GM23338 (cell line): ENCODE data around the gene SORBS2. TPM values are rescaled to one million over a fixed set of nuclear protein-coding genes. Genes with fewer than 3 reads are reported as not detected.

Experiments used
- ATAC-seq: fragments of 200-7000 bp; cut with Tn5 transposase; 3 replicates; pipeline ENCODE4 v1.9.1; 2020
- DNase-seq: peaks from one replicate; pipeline ENCODE4 v3.0.0-alpha.2; 2015; ENCODE audit warnings: low spot score
- H2AFZ ChIP-seq: fragments of 200-600 bp; sonication (generic); 2 replicates; pipeline ENCODE4 v1.8.0; 2016; ENCODE audit warnings: antibody characterized with exemption, mild to moderate bottlenecking, moderate library complexity
- H3F3A ChIP-seq: fragments of 200-600 bp; sonication (generic); replicated peaks from 2 replicates; pipeline ENCODE4 v1.8.0; 2017; ENCODE audit warnings: antibody characterized with exemption, mixed run types, low read depth
- H3K27ac ChIP-seq: fragments of 200-600 bp; sonication (generic); 2 replicates; pipeline ENCODE4 v1.6.1; 2016; ENCODE audit warnings: low read depth
- H3K27me3 ChIP-seq: fragments of 200-600 bp; sonication (generic); 2 replicates; pipeline ENCODE4 v1.8.0; 2016; ENCODE audit warnings: mild to moderate bottlenecking, mixed run types, moderate library complexity; ENCODE audit not compliant: insufficient read depth
- H3K36me3 ChIP-seq: fragments of 200-600 bp; sonication (generic); 2 replicates; pipeline ENCODE4 v1.8.0; 2016; ENCODE audit warnings: mild to moderate bottlenecking; ENCODE audit not compliant: insufficient read depth
- H3K4me1 ChIP-seq: fragments of 200-600 bp; sonication (generic); 2 replicates; pipeline ENCODE4 v1.8.0; 2016; ENCODE audit warnings: mild to moderate bottlenecking, moderate library complexity; ENCODE audit not compliant: insufficient read depth
- H3K4me2 ChIP-seq: fragments of 200-600 bp; sonication (generic); 2 replicates; pipeline ENCODE4 v1.7.1; 2017; ENCODE audit warnings: mixed run types
- H3K4me3 ChIP-seq: fragments of 200-600 bp; sonication (generic); 2 replicates; pipeline ENCODE4 v1.6.1; 2016; ENCODE audit warnings: mixed run types
- H3K79me2 ChIP-seq: fragments of 200-600 bp; sonication (generic); replicated peaks from 2 replicates; pipeline ENCODE4 v1.8.0; 2017; ENCODE audit warnings: mild to moderate bottlenecking; ENCODE audit not compliant: insufficient read depth
- H3K9me2 ChIP-seq: fragments of 200-600 bp; sonication (generic); 2 replicates; pipeline ENCODE4 v1.8.0; 2017; ENCODE audit not compliant: insufficient read depth
- H4K20me1 ChIP-seq: fragments of 200-600 bp; sonication (generic); replicated peaks from 2 replicates; pipeline ENCODE4 v1.8.0; 2017; ENCODE audit warnings: mild to moderate bottlenecking; ENCODE audit not compliant: insufficient read depth
- H3K27ac Mint-ChIP-seq: 2 replicates; pipeline ENCODE4 v1.8.0; 2020; ENCODE audit warnings: inconsistent platforms, mild to moderate bottlenecking, moderate library complexity, mixed read lengths
- H3K27me3 Mint-ChIP-seq: 3 replicates; pipeline ENCODE4 v1.8.0; 2022; ENCODE audit warnings: low read depth, mild to moderate bottlenecking, moderate library complexity, mixed read lengths, inconsistent platforms; ENCODE audit not compliant: insufficient read depth, poor library complexity
- H3K36me3 Mint-ChIP-seq: 3 replicates; pipeline ENCODE4 v1.8.0; 2021; ENCODE audit warnings: low read depth, mild to moderate bottlenecking, inconsistent platforms, moderate library complexity, mixed read lengths
- H3K4me1 Mint-ChIP-seq: 3 replicates; pipeline ENCODE4 v1.8.0; 2020; ENCODE audit warnings: mild to moderate bottlenecking, inconsistent platforms, mixed read lengths
- H3K4me3 Mint-ChIP-seq: 3 replicates; pipeline ENCODE4 v1.8.0; 2021; ENCODE audit warnings: moderate library complexity, mild to moderate bottlenecking, inconsistent platforms, mixed read lengths
- H3K9me3 Mint-ChIP-seq: 3 replicates; pipeline ENCODE4 v1.8.0; 2020; ENCODE audit warnings: moderate library complexity, mild to moderate bottlenecking, inconsistent platforms, mixed read lengths
- CREB1 ChIP-seq: fragments of 250-450 bp; sonication (Bioruptor Pico); IDR thresholded peaks from 2 replicates; pipeline ENCODE4 v1.5.0; 2020; ENCODE audit warnings: low read depth, mild to moderate bottlenecking, moderate library complexity
- EZH2 ChIP-seq: fragments of 200-600 bp; sonication (generic); IDR thresholded peaks from one replicate; pipeline ENCODE4 v1.8.0; 2017; ENCODE audit warnings: antibody characterized with exemption, mild to moderate bottlenecking, low read depth; ENCODE audit not compliant: unreplicated experiment
- EZH2phosphoT487 ChIP-seq: fragments of 200-600 bp; sonication (generic); IDR thresholded peaks from one replicate; pipeline ENCODE4 v1.8.1; 2018; ENCODE audit warnings: antibody characterized with exemption; ENCODE audit not compliant: unreplicated experiment
- NANOG ChIP-seq: IDR thresholded peaks from 2 replicates; pipeline ENCODE4 v1.6.1; 2016; ENCODE audit warnings: antibody characterized with exemption, borderline replicate concordance
- POLR2AphosphoS5 ChIP-seq: IDR thresholded peaks from 2 replicates; pipeline ENCODE4 v1.6.1; 2016; ENCODE audit warnings: antibody characterized with exemption, low read depth
- REST ChIP-seq: IDR thresholded peaks from one replicate; pipeline ENCODE4 v1.6.1; 2018; ENCODE audit warnings: antibody characterized with exemption; ENCODE audit not compliant: unreplicated experiment
- STAT1 ChIP-seq: IDR thresholded peaks from one replicate; pipeline ENCODE4 v1.6.1; 2016; ENCODE audit warnings: antibody characterized with exemption; ENCODE audit not compliant: unreplicated experiment
- ZNF114 ChIP-seq: fragments of 250-450 bp; sonication (Bioruptor Pico); IDR thresholded peaks from 2 replicates; pipeline ENCODE4 v1.5.0; 2020; ENCODE audit warnings: mild to moderate bottlenecking, moderate library complexity
- ZNF331 ChIP-seq: fragments of 250-450 bp; sonication (Bioruptor Pico); IDR thresholded peaks from 2 replicates; pipeline ENCODE4 v1.5.0; 2020; ENCODE audit warnings: low read depth, mild to moderate bottlenecking, moderate library complexity
- polyA plus RNA-seq: library from polyadenylated mRNA; unstranded; fragments of >200 nt; fragmentation: Nextera tagmentation; extraction: Ambion mirVana; gene quantifications from 2 replicates; pipeline ENCODE4 v1.2.1, GENCODE V29; 2016
- total RNA-seq: library from RNA; depleted of rRNA; stranded (reverse); fragments of >200 nt; shearing (Covaris generic); gene quantifications from 2 replicates; pipeline ENCODE4 v1.2.3, GENCODE V29; 2014
- TF ChIP-seq, protein P1 (sequence below), 2 experiments: fragments of 200-600 bp in 1 of 2; sonication (generic) in 1 of 2; conservative IDR thresholded peaks; 2 replicates each; pipeline versions ENCODE4 v1.5.1 to v1.6.1; 2016 to 2017; ENCODE audit warnings: antibody characterized with exemption in 2 of 2, low read depth in 2 of 2, mild to moderate bottlenecking in 2 of 2, moderate library complexity in 1 of 2
- TF ChIP-seq, protein P2 (sequence below): fragments of 250-450 bp; sonication (Bioruptor Pico); IDR thresholded peaks from 2 replicates; pipeline ENCODE4 v1.5.0; 2020; ENCODE audit warnings: mild to moderate bottlenecking, moderate library complexity

Gene SORBS2
- total and polyA plus RNA-seq, 2 experiments from 2014 or later, result 17.8 to 27.6 TPM

- Mint-ChIP-seq H3K4me3 (no peak overlapping the region), H3K27ac (no peak overlapping the region), H3K36me3 (peaks cover 57% of the 10 kb centered on the region), H3K9me3 (peaks cover 46% of the 10 kb centered on the region), H3K27me3 (peaks cover 2% of the 10 kb centered on the region), H3K4me1 (peaks cover 12% of the 10 kb centered on the region)
- Histone ChIP-seq H4K20me1 (no peaks in the 10 kb centered on the region), H3K4me2 (peak overlapping the region; percentile 28; the same call in 1 of the 2 replicates), H3F3A (no peaks in the 10 kb centered on the region), H3K4me1 (peaks cover 26% of the 10 kb centered on the region), H3K36me3 (peaks cover 15% of the 10 kb centered on the region; the same call in 1 of the 2 replicates), H2AFZ (peak overlapping the region; percentile 4; the same call in 1 of the 2 replicates), H3K79me2 (no peaks in the 10 kb centered on the region), H3K9me2 (peaks cover 4% of the 10 kb centered on the region; the same call in 1 of the 2 replicates), H3K4me3 (no peak overlapping the region), H3K27me3 (no peaks in the 10 kb centered on the region), H3K27ac (peak overlapping the region; percentile 53; the same call in 1 of the 2 replicates)
- DNase-seq (peak; percentile 69), ATAC-seq (peak; percentile 84)
- TF ChIP-seq EZH2phosphoT487, result no peak
- TF ChIP-seq STAT1, result no peak
- TF ChIP-seq ZNF114 (CRISPR knock-in tag), result no peak
- TF ChIP-seq POLR2AphosphoS5, result no peak
- TF ChIP-seq EZH2, result no peak
- TF ChIP-seq, protein P1, sequence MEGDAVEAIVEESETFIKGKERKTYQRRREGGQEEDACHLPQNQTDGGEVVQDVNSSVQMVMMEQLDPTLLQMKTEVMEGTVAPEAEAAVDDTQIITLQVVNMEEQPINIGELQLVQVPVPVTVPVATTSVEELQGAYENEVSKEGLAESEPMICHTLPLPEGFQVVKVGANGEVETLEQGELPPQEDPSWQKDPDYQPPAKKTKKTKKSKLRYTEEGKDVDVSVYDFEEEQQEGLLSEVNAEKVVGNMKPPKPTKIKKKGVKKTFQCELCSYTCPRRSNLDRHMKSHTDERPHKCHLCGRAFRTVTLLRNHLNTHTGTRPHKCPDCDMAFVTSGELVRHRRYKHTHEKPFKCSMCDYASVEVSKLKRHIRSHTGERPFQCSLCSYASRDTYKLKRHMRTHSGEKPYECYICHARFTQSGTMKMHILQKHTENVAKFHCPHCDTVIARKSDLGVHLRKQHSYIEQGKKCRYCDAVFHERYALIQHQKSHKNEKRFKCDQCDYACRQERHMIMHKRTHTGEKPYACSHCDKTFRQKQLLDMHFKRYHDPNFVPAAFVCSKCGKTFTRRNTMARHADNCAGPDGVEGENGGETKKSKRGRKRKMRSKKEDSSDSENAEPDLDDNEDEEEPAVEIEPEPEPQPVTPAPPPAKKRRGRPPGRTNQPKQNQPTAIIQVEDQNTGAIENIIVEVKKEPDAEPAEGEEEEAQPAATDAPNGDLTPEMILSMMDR (conservative IDR thresholded peaks at IDR 0.05; ENCODE audit: low read depth in 2 of 2), result no peak
- TF ChIP-seq NANOG, result no peak
- TF ChIP-seq ZNF331 (CRISPR knock-in tag), result no peak
- no peak for TF ChIP-seq REST
- TF ChIP-seq, protein P2, sequence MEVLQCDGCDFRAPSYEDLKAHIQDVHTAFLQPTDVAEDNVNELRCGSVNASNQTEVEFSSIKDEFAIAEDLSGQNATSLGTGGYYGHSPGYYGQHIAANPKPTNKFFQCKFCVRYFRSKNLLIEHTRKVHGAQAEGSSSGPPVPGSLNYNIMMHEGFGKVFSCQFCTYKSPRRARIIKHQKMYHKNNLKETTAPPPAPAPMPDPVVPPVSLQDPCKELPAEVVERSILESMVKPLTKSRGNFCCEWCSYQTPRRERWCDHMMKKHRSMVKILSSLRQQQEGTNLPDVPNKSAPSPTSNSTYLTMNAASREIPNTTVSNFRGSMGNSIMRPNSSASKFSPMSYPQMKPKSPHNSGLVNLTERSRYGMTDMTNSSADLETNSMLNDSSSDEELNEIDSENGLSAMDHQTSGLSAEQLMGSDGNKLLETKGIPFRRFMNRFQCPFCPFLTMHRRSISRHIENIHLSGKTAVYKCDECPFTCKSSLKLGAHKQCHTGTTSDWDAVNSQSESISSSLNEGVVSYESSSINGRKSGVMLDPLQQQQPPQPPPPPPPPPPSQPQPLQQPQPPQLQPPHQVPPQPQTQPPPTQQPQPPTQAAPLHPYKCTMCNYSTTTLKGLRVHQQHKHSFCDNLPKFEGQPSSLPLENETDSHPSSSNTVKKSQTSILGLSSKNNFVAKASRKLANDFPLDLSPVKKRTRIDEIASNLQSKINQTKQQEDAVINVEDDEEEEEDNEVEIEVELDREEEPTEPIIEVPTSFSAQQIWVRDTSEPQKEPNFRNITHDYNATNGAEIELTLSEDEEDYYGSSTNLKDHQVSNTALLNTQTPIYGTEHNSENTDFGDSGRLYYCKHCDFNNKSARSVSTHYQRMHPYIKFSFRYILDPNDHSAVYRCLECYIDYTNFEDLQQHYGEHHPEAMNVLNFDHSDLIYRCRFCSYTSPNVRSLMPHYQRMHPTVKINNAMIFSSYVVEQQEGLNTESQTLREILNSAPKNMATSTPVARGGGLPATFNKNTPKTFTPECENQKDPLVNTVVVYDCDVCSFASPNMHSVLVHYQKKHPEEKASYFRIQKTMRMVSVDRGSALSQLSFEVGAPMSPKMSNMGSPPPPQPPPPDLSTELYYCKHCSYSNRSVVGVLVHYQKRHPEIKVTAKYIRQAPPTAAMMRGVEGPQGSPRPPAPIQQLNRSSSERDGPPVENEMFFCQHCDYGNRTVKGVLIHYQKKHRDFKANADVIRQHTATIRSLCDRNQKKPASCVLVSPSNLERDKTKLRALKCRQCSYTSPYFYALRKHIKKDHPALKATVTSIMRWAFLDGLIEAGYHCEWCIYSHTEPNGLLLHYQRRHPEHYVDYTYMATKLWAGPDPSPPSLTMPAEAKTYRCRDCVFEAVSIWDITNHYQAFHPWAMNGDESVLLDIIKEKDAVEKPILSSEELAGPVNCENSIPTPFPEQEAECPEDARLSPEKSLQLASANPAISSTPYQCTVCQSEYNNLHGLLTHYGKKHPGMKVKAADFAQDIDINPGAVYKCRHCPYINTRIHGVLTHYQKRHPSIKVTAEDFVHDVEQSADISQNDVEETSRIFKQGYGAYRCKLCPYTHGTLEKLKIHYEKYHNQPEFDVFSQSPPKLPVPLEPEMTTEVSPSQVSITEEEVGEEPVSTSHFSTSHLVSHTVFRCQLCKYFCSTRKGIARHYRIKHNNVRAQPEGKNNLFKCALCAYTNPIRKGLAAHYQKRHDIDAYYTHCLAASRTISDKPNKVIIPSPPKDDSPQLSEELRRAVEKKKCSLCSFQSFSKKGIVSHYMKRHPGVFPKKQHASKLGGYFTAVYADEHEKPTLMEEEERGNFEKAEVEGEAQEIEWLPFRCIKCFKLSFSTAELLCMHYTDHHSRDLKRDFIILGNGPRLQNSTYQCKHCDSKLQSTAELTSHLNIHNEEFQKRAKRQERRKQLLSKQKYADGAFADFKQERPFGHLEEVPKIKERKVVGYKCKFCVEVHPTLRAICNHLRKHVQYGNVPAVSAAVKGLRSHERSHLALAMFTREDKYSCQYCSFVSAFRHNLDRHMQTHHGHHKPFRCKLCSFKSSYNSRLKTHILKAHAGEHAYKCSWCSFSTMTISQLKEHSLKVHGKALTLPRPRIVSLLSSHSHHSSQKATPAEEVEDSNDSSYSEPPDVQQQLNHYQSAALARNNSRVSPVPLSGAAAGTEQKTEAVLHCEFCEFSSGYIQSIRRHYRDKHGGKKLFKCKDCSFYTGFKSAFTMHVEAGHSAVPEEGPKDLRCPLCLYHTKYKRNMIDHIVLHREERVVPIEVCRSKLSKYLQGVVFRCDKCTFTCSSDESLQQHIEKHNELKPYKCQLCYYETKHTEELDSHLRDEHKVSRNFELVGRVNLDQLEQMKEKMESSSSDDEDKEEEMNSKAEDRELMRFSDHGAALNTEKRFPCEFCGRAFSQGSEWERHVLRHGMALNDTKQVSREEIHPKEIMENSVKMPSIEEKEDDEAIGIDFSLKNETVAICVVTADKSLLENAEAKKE (CRISPR knock-in tag), result no peak
- no peak for TF ChIP-seq CREB1 (CRISPR knock-in tag)
Observed at GRCh38 chr4:185847352-185848097, 35.5 kb upstream of the SORBS2 start.
